ENCODE results near the gene EIF2AK3.
"Not testable (repeated sequence)": the region's sequence is repeated elsewhere in the genome, so short reads cannot be mapped to it uniquely, and the experiment has no call there.

The EIF2AK3 gene

GRCh38 chr2:88554189-88554588 is 73.1 kb downstream of the EIF2AK3 start:
- H3K27me3 Mint-ChIP-seq: peaks cover 8% of the 10 kb centered on the region
- H3K27ac Mint-ChIP-seq: no peak overlapping the region
- no peaks in the 10 kb centered on the region for H3K9me3 Mint-ChIP-seq (ENCODE audit: low read depth)
- peaks cover 2% of the 10 kb centered on the region for H3K4me1 Mint-ChIP-seq (ENCODE audit: low read depth)
- no peak overlapping the region for H3K4me3 Mint-ChIP-seq
- H3K36me3 Mint-ChIP-seq: no peaks in the 10 kb centered on the region

- peaks cover 2% of the 10 kb centered on the region for H3K4me1 Mint-ChIP-seq (ENCODE audit: low read depth)
- no peaks in the 10 kb centered on the region for H3K9me3 Mint-ChIP-seq (ENCODE audit: low read depth)
- no peak overlapping the region for H3K4me3 Mint-ChIP-seq
- no peaks in the 10 kb centered on the region for H3K36me3 Mint-ChIP-seq
- H3K27ac Mint-ChIP-seq: no peak overlapping the region
- peaks cover 12% of the 10 kb centered on the region for H3K27me3 Mint-ChIP-seq
Measured at GRCh38 chr2:88549616-88550292, 77.5 kb downstream of the EIF2AK3 start.

GRCh38 chr2:88546291-88546690 is 81.0 kb downstream of the EIF2AK3 start:
- H3K27ac Mint-ChIP-seq; H3K4me3 Mint-ChIP-seq; H3K9me3 Mint-ChIP-seq (ENCODE audit: low read depth); H3K4me1 Mint-ChIP-seq (ENCODE audit: low read depth); H3K36me3 Mint-ChIP-seq: not testable (repeated sequence)
- peaks cover 18% of the 10 kb centered on the region for H3K27me3 Mint-ChIP-seq

- H3K4me3 Mint-ChIP-seq: no peak overlapping the region
- H3K27me3 Mint-ChIP-seq: peaks cover 16% of the 10 kb centered on the region
- no peak overlapping the region for H3K27ac Mint-ChIP-seq
- H3K9me3 Mint-ChIP-seq (ENCODE audit: low read depth): peaks cover 4% of the 10 kb centered on the region
- H3K36me3 Mint-ChIP-seq: no peaks in the 10 kb centered on the region
- H3K4me1 Mint-ChIP-seq (ENCODE audit: low read depth): peaks cover 1% of the 10 kb centered on the region
Measured at GRCh38 chr2:88545118-88545517, 82.1 kb downstream of the EIF2AK3 start.

- H3K4me1 Mint-ChIP-seq (ENCODE audit: low read depth): no peaks in the 10 kb centered on the region
- H3K27ac Mint-ChIP-seq: no peak overlapping the region
- H3K27me3 Mint-ChIP-seq: peaks cover 11% of the 10 kb centered on the region
- H3K36me3 Mint-ChIP-seq: no peaks in the 10 kb centered on the region
- no peak overlapping the region for H3K4me3 Mint-ChIP-seq
- peaks cover 4% of the 10 kb centered on the region for H3K9me3 Mint-ChIP-seq (ENCODE audit: low read depth)
Measured at GRCh38 chr2:88543541-88544057, 83.7 kb downstream of the EIF2AK3 start.

- Mint-ChIP-seq H3K4me3 (no peak overlapping the region), H3K27ac (no peak overlapping the region), H3K4me1 (ENCODE audit: low read depth) (no peaks in the 10 kb centered on the region)
Measured at GRCh38 chr2:88542668-88543067, 84.6 kb downstream of the EIF2AK3 start.

GRCh38 chr2:88540346-88540745 is 86.9 kb downstream of the EIF2AK3 start:
- Mint-ChIP-seq H3K36me3 (no peaks in the 10 kb centered on the region), H3K4me3 (no peak overlapping the region), H3K4me1 (ENCODE audit: low read depth) (no peaks in the 10 kb centered on the region), H3K9me3 (ENCODE audit: low read depth) (peaks cover 4% of the 10 kb centered on the region), H3K27ac (no peak overlapping the region), H3K27me3 (peaks cover 17% of the 10 kb centered on the region)

More at GRCh38 chr2:88542668-88543067, 84.6 kb downstream of the EIF2AK3 start:
- no peaks in the 10 kb centered on the region for H3K36me3 Mint-ChIP-seq
- H3K27me3 Mint-ChIP-seq: peaks cover 11% of the 10 kb centered on the region
- H3K9me3 Mint-ChIP-seq (ENCODE audit: low read depth): peaks cover 4% of the 10 kb centered on the region

GRCh38 chr2:88538362-88538917 is 88.8 kb downstream of the EIF2AK3 start:
- Mint-ChIP-seq H3K27ac (no peak overlapping the region), H3K9me3 (ENCODE audit: low read depth) (peaks cover 4% of the 10 kb centered on the region), H3K27me3 (peaks cover 18% of the 10 kb centered on the region), H3K4me3 (no peak overlapping the region), H3K36me3 (no peaks in the 10 kb centered on the region), H3K4me1 (ENCODE audit: low read depth) (no peaks in the 10 kb centered on the region)

- Mint-ChIP-seq H3K27me3 (peaks cover 15% of the 10 kb centered on the region), H3K4me1 (ENCODE audit: low read depth) (no peaks in the 10 kb centered on the region), H3K4me3 (no peak overlapping the region), H3K9me3 (ENCODE audit: low read depth) (peaks cover 4% of the 10 kb centered on the region), H3K36me3 (no peaks in the 10 kb centered on the region), H3K27ac (no peak overlapping the region)
Measured at GRCh38 chr2:88537640-88538039, 89.6 kb downstream of the EIF2AK3 start.

- Mint-ChIP-seq H3K27ac (no peak overlapping the region), H3K4me3 (no peak overlapping the region), H3K9me3 (ENCODE audit: low read depth) (no peaks in the 10 kb centered on the region), H3K36me3 (no peaks in the 10 kb centered on the region), H3K27me3 (peaks cover 8% of the 10 kb centered on the region), H3K4me1 (ENCODE audit: low read depth) (no peaks in the 10 kb centered on the region)
Measured at GRCh38 chr2:88530081-88530480, 97.2 kb downstream of the EIF2AK3 start.

- H3K4me1 Mint-ChIP-seq (ENCODE audit: low read depth): no peaks in the 10 kb centered on the region
- peaks cover 4% of the 10 kb centered on the region for H3K27me3 Mint-ChIP-seq
- no peak overlapping the region for H3K27ac Mint-ChIP-seq
- H3K4me3 Mint-ChIP-seq: no peak overlapping the region
- no peaks in the 10 kb centered on the region for H3K9me3 Mint-ChIP-seq (ENCODE audit: low read depth)
- no peaks in the 10 kb centered on the region for H3K36me3 Mint-ChIP-seq
Measured at GRCh38 chr2:88521445-88522073, 105.7 kb downstream of the EIF2AK3 start.

GRCh38 chr2:88517759-88518201 is 109.5 kb downstream of the EIF2AK3 start:
- Mint-ChIP-seq H3K9me3 (ENCODE audit: low read depth) (no peaks in the 10 kb centered on the region), H3K27me3 (peaks cover 4% of the 10 kb centered on the region), H3K4me3 (no peak overlapping the region), H3K27ac (no peak overlapping the region), H3K36me3 (no peaks in the 10 kb centered on the region), H3K4me1 (ENCODE audit: low read depth) (no peaks in the 10 kb centered on the region)

Measured in activated naive CD8-positive, alpha-beta T cell (primary cell).